A549 treated with RU486 at 1 μM for 4 hours (cell line): ENCODE results near the gene EYA3. TPM values are rescaled to one million over a fixed set of nuclear protein-coding genes. Genes with fewer than 3 reads are reported as not detected.

ENCODE experiments used
- total RNA-seq: library from RNA; stranded (reverse); fragments of 200-300 nt; extraction: Qiagen RNA extraction; gene quantifications from 5 replicates; pipeline ENCODE4 v1.2.3, GENCODE V29; 2022; ENCODE audit warnings: low read depth

EYA3 gene
- 5.5 to 6.6 TPM (median 6.5 TPM) in 5 replicates for total RNA-seq

GRCh38 chr1:28088168-28088961, at the start of gene EYA3:
TSS of gene EYA3 (minus strand) at chr1:28088610. CDS start at chr1:28058026, 30,584 bp downstream.

GRCh38 chr1:27959792-27960603, 128.4 kb downstream of the EYA3 start, which contains the start of gene XKR8:
TSS of gene XKR8 (plus strand) at chr1:27959973. CDS start at chr1:27960070, 97 bp downstream.

GRCh38 chr1:27934818-27935549, 153.4 kb downstream of the EYA3 start, which contains the start of gene SMPDL3B:
TSS of gene SMPDL3B (plus strand) at chr1:27935000. CDS start at chr1:27935184, 184 bp downstream.

Other genes with a start within 250 kb of the EYA3 start
- gene THEMIS2, start 216.1 kb downstream of the EYA3 start, total RNA-seq, result 0.60 to 1.2 TPM (median 0.67 TPM) in 5 replicates
- 35.9 to 41.6 TPM (median 38.8 TPM) in 5 replicates for gene RPA2, start 174.0 kb downstream of the EYA3 start, total RNA-seq
- 1.2 to 1.5 TPM (median 1.3 TPM) in 5 replicates for gene SMPDL3B, start 153.6 kb downstream of the EYA3 start, total RNA-seq
- 4.0 to 7.0 TPM (median 6.2 TPM) in 5 replicates for gene XKR8, start 128.6 kb downstream of the EYA3 start, total RNA-seq
- gene PTAFR, start 88.1 kb upstream of the EYA3 start, total RNA-seq, result 0.23 to 0.26 TPM (median 0.23 TPM) in 5 replicates
- 68.0 to 81.7 TPM (median 72.7 TPM) in 5 replicates for gene DNAJC8, start 144.4 kb upstream of the EYA3 start, total RNA-seq
- gene ATP5IF1, start 147.5 kb upstream of the EYA3 start, total RNA-seq, result 164 to 185 TPM (median 172 TPM) in 5 replicates
- gene SESN2, start 170.9 kb upstream of the EYA3 start, total RNA-seq, result 6.5 to 10.0 TPM (median 8.7 TPM) in 5 replicates
- 14.9 to 16.7 TPM (median 16.2 TPM) in 5 replicates for gene MED18, start 240.4 kb upstream of the EYA3 start, total RNA-seq